Measurements from ENCODE around the gene MYLK3.

The MYLK3 gene

DNA sequence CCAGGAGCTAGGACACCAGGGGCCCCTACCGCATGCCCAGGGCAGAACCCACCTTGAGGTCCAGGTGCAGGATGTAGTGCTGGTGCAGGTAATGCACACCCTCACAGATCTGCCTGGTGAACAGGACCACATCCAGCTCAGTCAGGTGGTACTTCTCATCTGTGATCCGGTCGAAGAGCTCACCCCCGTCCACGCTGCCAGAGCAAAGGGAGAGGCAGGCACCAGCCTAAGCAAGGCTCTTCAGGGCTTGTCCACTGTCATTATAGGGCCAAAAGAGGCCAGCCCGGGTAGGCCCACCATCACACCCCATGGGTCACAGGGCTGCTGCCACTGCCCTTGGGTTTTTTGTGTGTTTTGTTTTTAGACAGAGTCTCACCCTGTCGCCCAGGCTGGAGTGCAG is 21.0 kb downstream of the MYLK3 start:
- DNase-seq (ENCODE audit: low read depth in 2 of 2) = no peak

DNA sequence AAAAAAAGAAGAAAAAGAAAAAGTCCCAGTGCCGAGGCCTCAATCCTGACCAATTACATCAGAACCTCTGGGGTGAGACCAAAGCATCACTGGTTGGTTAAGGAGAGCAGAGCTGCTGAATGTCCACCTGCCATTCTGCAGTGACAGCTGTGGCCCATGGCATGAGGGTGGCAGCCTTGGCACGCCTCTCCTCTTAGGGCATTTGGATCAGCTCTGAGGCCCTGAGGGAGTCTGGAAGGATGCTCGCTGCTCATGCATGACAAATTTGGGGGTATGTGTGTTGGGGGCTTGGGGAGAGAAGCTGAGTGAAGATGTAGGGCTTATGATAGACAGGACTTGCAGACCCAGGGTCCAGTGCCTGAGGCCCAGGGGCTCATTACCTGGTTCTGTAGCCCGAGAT is 26.3 kb downstream of the MYLK3 start:
- no peak for DNase-seq (ENCODE audit: low read depth in 2 of 2)

DNA sequence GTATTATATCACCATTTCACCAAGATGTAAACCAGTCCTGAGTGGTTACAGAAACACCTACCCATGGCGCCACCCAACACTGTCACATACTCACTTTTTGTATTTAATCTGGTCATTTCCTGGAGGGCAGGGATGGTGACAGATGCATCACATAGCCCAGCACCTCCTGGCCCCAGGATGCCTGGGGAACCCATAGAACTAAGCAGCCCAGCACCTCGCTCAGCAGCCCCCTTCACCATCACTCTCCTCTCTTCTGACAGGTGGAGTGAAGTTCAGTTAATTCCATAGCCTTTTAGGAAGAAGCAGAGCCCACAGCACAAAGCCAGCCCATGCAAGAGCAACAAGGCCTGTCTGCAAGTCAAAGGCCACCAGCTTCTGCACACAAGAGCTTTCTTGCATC is 27.5 kb downstream of the MYLK3 start:
- no peak for DNase-seq (ENCODE audit: low read depth in 2 of 2)

DNA sequence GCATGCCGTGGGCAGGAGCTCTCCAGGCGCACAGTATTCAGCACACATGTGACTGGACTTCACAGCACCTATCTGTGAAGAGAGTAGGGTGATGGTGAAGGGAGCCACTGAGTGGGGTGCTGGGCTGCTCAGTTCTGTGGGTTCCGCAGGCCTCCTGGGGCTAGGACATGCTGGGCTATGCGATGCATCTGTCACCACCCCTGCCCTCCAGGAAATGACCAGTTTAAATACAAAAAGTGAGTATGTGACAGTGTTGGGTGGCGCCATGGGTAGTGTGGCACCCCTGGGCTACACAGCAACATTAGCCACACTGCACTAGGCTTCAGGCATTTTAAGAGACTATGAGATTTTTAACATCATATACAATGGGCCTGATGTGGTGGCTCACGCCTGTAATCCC is 28.6 kb downstream of the MYLK3 start:
- no peak for DNase-seq (ENCODE audit: low read depth in 2 of 2)

DNA sequence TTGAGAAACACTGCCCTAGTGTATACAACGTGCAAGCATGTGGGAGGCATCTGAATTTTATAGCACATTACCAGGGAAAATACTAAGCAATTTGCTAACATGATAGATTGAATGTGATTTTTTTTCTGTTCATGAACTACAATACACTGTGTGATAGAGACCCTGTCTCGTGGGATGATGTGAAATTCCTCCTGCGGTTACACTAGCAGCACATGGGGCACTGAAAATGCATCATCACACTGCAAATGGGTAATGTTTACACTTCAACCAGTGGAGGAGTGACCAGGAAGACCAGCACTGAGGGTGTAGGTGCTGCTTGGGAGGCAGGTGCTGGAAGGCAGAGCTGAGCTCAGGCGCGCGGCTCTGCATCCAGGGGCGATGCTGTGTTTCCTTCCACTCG is 29.9 kb downstream of the MYLK3 start:
- no peak for DNase-seq (ENCODE audit: low read depth in 2 of 2)

DNA sequence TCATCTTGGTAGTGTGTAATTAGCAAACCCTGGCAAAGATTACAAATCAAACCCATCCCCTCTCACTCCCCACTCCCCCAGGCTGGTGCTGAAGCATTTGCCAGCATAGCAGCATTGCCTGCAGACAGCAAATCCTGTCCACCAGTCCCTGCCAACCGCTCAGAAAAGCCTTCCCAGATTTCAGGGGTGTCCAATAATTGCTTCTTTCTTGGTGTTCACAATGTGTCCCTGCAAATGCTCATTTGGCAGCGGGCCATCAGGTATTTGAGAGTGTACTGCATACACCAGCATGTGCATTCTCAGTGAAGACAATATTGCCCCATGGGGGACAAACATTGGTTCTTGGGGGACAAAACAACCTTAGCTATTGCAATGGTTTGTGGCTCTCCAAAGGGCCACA is 30.5 kb downstream of the MYLK3 start:
- no peak for DNase-seq (ENCODE audit: low read depth in 2 of 2)

DNA sequence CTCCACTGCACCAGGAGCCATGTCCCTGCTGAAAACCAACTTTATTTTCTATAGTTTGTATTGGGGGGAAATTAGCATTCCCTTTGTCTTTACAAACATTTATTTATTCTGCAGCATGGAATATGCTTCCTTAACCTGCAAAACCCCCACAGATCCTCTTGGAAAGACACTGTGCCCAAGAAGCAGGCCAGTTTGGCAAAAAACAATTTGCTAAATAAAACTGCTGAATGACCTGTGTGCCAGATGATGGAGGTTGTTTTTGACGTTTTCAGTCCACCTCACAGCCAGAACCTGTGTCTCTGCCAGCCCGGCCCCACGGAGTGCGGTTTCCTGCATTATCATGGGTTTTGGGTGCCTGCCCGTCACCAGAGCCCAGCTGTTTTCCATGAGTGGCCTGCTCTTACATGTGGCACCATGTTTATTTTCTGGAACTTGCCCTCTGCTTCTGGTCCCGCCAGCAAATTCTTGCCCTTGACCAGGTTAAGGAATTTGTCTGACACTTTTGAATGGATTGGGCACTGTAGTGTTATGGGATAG is 32.3 kb downstream of the MYLK3 start:
- no peak for DNase-seq (ENCODE audit: low read depth in 2 of 2)

DNA sequence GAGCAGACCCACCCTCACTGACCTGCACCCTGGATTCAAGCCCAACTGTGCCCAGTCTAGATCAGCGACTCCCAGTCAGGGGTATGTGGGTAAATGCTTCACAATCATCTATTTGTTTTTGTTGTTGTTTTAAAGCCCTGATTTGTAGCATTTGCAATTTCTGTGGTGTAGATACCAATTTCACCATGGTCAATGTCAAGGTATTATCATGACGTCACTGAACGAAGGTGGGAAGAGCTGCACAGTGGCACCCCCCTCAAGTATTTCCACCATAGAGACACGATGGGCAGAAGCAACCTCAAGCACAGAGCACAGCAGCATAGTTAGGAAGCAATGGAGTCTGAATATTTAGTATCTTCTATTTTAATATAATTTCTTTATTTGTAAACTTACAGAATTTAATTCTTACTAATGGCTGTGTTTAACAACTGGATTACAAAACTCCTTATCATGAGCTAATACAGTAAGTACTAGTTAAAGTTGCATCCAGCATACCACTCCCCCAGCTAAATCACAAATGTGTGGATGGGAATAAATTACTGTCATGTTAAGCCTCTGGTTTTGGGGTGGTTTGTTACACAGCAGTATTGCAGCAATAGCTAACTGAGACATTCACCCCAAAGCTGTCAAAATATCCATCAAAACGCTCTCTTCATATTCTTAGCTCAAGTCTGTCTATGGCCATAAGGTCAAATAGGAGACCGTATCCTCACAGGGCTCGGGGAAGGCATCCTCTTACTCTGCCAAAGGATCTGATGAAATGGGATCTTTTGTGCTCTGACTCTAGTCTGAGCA is 33.1 kb downstream of the MYLK3 start:
- no peak for DNase-seq (ENCODE audit: low read depth in 2 of 2)

DNA sequence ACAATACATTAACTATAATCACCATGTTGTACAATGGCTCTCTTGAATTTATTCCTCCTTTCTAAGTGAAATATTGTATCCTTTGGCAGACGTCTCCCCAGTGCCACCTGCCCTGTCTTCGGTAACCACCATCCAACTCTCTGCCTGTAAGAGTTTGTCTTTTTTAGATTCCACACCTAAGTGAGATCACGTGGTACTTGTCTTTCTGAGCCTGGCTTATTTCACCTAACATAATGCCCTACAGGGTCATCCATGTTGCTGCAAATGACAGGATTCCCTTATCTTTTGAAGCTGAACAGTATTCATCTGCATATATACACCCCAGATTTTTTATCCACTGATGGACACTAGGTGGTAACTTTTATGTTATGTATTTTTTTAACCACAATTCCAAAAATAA is 34.5 kb downstream of the MYLK3 start:
- DNase-seq (ENCODE audit: low read depth in 2 of 2) = no peak

DNA sequence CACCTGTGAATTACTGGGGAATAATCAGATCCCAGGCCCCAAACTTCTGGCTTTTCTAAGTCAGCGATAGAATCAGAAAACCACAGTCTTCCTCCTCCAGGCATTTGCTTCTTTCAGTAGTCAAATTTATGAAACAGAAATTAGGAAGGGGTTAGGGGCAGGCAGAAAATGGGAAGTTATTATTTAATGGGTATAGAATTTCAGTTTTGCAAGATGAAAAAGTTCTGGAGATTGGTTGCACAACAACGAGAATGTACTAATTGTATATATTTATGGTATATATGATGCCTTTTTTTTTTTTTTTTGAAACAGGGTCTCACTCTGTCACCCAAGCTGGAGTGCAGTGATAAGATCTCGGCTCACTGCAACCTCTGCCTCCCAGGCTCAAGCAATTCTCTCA is 35.2 kb downstream of the MYLK3 start:
- DNase-seq (ENCODE audit: low read depth in 2 of 2) = no peak

DNA sequence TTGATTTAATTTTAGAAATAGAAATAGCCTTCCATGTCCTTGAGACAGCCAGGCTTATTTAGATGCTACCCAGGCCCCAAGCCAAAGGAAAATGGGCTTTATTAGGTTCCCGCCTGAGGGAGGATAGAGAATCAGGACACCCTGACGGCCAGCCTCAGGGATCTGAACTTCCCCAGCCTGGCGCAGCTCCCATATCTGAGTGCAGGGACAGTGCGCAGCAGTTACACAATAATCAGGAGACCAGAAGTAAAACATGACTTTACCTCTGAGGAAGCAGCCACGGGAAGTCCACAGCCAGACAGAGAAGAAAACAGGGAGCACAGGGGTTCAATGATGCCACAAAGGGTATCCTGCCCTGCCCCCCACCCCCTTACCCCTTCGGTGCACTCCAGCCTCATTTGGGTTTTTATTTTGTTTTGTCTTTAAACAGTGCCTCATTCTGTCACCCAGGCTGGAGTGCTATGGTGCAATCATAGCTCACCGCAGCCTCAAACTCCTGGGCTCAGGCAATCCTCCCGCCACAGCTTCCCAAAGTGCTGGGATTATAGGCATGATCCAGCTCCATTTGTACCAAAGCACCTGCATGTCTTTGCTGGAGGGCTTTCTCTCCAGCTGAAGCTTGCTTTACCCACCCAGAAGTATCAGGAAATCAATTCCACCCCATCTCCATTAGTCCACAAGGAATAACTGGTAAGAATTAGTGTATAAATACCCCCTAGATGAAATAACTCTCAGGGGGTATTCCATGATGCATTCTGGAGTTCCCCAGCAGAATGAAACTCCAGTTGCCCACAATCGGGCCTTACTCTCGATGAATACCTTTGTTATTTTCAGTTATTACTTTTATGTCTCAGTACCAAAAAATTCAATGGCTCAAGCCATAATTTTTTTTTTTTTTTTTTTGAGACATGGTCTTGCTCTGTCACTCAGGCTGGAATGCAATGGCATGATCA is 36.8 kb downstream of the MYLK3 start:
- no peak for DNase-seq (ENCODE audit: low read depth in 2 of 2)

DNA sequence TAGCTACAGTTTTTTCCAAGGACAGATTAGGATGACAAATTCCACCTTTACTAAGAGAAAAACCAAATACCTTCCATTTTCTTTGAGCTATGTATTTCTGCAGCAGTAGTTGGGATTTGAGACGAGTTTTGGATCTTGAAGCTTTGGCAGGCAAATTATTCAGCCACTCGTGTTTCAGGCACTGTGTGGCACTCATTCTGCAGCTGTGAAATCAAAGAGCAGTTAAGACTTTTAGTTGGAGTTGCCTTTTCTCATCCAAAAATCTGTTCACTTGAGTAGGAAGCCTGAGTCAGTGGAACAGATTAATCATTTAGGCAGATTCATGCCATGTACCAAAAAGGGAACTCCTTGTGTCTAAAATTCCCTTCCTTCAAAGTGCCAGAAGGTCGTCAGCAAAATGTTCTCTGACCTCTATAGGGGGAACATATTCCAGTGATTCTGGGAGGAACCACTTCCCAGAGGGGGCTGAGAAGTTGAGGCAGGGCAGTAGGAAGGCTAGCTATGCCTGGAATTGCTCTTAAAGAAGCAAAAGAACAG is 38.6 kb downstream of the MYLK3 start:
- DNase-seq (ENCODE audit: low read depth in 2 of 2) = no peak

DNA sequence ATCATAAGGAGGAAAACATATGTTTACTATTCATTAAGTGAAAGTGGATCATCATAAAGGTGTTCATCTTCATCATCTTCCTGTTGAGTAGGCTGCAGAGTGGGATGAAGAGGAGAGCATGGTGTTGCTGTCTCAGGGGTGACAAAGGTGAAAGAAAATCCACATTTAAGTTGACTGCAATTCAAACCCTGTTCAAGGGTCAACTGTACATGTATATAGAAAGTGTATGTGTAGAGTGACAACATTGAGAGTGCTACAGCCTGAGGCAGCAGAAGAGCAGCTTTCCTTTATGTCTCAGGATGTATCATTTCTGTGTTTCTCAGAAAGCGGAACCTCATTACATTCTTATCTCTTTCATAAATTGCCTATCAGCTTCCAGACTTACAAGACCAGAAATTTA is 41.5 kb downstream of the MYLK3 start:
- no peak for DNase-seq (ENCODE audit: low read depth in 2 of 2)

DNA sequence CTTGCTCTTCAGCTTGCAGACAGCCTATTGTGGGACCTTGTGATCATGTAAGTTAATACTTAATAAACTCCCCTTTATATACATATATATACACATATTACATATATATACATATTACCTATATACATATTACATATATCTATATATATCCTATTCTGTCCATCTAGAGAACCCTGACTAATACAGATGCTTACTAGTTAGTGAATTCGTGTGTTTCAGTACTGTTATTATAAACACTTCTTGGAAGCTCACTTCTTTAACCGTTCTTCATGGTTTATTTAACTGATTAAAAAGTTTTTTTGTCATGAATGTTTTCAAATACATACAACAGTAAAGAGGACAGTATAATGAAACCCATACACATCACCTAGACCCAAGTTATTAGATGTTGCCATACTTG is 46.1 kb downstream of the MYLK3 start:
- DNase-seq (ENCODE audit: low read depth in 2 of 2) = no peak

DNA sequence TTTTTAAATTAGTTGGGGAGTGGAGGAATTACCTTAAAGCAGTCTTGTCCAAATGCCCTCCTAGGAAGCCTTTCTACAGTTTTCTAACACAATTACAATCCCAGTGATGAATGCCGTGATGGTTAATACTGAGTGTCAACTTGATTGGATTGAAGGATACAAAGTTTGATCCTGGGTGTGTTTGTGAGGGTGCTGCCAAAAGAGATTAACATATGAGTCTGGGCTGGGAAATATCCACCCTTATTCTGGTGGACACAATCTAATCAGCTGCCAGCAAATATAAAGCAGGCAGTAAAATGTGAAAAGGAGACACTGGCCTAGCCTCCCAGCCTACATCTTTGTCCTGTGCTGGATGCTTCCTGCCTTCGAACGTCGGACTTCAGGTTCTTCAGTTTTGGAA is 46.5 kb downstream of the MYLK3 start:
- DNase-seq (ENCODE audit: low read depth in 2 of 2) = no peak

DNA sequence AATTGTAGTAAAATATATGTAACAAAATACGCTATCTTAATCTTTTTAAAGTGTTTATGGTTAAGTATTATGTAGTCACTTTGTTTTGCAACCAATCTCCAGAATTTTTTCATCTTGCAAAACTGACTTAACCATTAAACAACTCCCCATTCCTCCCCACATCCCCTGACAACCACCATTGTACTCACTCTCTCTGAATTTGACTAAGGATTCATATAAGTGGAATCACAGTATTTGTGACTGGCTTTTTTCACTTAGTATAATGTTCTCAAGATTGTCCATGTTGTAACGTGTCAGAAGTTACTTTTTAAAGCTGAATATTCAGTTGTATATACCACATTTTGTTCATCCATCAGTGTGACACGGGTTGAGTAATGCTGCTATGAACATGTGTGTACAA is 48.1 kb downstream of the MYLK3 start:
- DNase-seq (ENCODE audit: low read depth in 2 of 2) = no peak

DNA sequence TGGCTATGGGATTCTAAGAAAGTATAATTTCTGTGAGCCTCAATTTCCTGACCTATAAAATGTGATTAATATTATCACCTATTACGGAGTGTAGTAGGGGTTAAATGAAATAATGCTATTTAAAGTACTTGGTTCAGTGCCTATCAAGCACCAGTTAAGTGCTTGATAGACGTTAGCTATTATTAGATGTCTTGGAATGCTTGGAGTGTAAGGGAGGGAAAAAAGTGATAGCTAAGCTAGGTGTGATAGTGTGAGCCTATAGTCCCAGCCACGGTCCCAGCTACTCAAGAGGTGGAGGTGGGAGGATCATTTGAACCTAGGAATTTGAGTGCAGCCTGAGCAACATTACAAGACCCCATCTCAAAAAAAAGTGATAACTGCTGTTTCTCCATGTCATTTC is 51.2 kb downstream of the MYLK3 start:
- DNase-seq (ENCODE audit: low read depth in 2 of 2) = no peak

DNA sequence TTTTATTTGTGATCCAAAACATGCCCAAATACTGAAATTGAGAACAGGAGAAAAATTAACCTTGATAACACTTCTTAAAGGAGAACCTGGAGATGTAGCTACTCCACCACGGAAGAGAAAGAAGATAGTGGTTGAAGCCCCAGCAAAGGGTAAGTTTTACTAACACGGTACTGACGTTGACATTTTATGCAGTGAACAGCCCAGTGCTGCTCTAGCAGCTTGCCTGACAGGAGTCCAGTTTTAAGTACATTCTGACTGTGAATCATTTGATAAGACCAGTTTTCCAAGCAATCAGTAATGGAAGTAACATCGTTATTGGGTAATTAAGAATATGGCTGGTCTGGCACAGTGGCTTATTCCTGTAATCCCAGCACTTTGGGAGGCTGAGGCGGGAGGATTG is 52.2 kb downstream of the MYLK3 start:
- no peak for DNase-seq (ENCODE audit: low read depth in 2 of 2)

DNA sequence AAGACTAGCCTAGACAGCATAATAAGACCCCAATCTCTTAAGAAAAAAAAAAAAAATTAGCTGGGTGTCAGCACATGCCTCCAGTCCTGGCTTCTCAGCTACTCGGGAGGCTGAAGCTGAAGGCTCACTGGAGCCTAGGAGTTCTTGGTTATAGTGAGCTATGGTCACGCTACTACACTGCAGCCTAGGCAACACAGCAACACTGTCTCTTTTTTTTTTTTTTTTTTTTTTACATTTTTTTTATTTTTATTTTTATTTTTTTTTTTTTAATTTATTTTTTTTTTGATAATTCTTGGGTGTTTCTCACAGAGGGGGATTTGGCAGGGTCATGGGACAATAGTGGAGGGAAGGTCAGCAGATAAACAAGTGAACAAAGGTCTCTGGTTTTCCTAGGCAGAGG is 54.5 kb downstream of the MYLK3 start:
- DNase-seq (ENCODE audit: low read depth in 2 of 2) = no peak

DNA sequence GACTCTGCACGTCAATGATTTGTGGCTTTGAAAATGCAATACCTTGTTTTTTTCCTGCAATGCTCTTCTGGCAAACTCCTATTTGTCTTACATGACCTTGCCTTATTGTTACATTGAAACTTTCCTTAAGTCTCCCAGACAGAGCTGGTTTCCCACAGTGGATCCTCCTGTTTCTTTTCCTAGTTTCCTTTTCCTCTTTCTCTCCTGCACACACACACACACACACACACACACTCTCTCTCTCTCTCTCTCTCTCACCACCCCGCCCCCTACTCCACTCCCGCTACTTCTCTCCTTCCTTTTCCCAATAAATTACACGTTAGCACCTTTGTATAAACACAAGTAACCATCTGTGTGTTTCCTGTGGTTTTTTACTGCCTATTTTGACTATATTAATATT is 56.4 kb downstream of the MYLK3 start:
- no peak for DNase-seq (ENCODE audit: low read depth in 2 of 2)

DNA sequence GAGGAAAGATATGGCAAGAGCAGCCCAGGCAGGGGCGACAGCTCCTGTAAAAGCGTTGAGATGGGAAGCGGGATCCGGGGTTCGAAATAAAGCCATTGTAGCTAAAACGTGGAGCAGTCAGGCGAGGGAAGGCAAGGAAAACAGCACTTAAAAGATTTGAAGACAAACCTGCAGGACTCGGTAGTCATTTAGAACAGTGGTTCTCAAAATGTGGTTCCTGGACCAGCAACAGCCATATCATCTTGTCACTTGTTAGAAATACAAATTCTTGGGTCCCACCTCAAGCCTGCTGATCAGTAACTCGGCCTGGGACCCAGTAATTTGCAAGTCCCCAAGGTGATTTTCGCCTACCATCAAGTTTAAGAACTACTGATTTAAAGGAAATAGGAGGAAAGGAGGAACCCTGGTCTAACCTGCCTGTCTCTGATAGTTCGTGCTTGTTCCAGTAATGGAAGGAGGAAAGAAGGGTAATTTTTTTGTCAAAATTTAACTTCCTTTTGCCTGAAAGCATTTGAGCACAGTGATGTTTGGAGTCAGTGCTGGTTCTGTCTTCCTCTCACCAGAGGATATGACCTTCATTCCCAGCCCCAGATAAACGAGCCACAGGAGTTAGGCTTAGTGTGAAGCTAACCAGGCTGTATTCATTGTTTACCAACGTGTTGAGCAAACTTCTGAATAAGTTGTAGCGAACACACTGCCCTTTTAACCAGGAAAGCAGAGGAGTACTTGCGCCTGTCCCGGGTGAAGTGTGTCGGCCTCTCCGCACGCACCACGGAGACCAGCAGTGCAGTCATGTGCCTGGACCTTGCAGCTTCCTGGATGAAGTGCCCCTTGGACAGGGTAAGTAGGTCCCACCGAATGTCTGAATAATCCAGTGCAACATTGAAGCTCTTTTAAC is 57.6 kb downstream of the MYLK3 start:
- DNase-seq (ENCODE audit: low read depth in 2 of 2) = no peak

Measured in stimulated activated CD8-positive, alpha-beta memory T cell treated with anti-CD3 and anti-CD28 coated beads, Interleukin-7, amount 100 ng/mL, for 1 hour (primary cell).